Superior temporal gyrus (tissue), 1 donor: ENCODE measurements around the gene TNNI3K.
"Not testable (repeated sequence)": the region's sequence is repeated elsewhere in the genome, so short reads cannot be mapped to it uniquely, and the experiment has no call there.

Experiments
- DNase-seq: peaks from one replicate; pipeline ENCODE4 v3.0.0-alpha.2; 2016; ENCODE audit errors: extremely low spot score

TNNI3K gene, protein sequence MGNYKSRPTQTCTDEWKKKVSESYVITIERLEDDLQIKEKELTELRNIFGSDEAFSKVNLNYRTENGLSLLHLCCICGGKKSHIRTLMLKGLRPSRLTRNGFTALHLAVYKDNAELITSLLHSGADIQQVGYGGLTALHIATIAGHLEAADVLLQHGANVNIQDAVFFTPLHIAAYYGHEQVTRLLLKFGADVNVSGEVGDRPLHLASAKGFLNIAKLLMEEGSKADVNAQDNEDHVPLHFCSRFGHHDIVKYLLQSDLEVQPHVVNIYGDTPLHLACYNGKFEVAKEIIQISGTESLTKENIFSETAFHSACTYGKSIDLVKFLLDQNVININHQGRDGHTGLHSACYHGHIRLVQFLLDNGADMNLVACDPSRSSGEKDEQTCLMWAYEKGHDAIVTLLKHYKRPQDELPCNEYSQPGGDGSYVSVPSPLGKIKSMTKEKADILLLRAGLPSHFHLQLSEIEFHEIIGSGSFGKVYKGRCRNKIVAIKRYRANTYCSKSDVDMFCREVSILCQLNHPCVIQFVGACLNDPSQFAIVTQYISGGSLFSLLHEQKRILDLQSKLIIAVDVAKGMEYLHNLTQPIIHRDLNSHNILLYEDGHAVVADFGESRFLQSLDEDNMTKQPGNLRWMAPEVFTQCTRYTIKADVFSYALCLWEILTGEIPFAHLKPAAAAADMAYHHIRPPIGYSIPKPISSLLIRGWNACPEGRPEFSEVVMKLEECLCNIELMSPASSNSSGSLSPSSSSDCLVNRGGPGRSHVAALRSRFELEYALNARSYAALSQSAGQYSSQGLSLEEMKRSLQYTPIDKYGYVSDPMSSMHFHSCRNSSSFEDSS

DNA sequence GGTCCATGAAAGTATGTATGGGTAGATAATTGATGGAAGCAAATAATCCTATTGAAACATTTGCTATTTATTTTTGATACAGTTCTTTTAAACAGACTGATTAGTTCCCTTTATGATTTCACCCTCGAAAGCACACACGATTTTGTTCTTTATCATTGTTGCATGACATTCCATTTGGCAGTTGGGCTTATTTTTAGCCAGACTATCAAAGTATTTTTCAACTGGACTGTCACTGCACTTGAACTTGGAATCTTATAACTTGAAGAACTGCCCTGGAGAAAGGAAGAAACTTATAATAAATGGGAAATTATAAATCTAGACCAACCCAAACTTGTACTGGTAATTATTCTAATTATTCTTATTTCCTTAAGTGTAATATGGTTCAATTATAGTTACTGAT lies at the start of gene TNNI3K:
Gene TNNI3K (plus strand): TSS at position 235 of the 400 bp plus-strand sequence. CDS start 65 bp downstream, at position 300.
- no peak for DNase-seq

DNA sequence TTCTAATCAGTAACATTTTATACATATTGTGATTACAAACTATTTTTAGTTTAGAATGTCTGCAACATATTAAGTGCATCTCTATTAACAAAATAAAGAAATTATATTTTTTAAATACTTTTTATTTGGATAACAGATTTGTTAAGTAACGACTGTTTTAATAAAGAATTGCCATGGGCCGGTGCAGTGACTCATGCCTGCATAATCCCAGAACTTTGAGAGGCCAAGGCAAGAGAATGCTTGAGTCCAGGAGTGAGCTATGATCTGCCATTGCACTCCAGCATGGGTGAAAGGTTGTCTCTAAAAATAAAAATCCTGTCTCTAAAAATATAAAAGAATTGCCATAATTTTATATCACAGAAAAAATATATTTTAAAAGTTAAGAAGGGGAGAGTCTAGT lies 41.3 kb upstream of the TNNI3K start:
- no peak for DNase-seq

DNA sequence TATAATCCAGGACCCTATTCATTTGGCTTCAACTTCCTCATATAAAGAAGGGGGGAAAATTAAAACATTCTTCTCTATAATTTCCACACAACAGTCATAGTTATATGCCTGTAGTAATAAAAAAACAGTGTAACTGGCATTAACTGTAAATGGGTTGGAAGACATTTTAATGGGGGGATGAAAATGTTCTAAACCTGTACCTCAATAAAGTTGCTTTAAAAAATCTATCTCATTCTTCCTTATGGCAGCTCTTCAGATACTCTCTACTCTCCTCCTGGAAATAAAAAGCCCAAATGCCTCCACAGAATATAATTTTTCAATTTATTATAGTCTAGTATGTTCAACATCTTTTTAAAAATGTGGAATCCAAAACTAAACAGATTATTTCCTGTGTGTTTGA lies 39.8 kb upstream of the TNNI3K start:
- DNase-seq, result no peak

DNA sequence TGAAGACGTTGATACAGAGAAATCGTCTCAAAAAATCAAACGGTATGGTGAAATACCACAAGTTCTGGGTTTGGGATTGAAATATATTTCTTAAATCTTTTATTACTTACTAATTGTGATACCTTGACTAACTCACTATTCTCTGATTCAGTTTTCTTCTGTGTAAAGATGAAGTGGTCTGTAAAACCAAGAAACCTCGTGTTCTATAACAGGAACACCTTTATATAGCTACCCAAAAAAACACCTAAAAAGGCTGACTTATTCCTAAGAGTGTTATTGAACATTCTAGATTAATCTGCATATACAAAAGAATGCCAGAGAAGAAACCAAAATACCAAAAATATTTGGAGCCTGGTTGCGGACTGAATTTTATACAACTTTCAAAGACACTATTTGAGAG lies 37.9 kb upstream of the TNNI3K start:
- peak; percentile 26 for DNase-seq

DNA sequence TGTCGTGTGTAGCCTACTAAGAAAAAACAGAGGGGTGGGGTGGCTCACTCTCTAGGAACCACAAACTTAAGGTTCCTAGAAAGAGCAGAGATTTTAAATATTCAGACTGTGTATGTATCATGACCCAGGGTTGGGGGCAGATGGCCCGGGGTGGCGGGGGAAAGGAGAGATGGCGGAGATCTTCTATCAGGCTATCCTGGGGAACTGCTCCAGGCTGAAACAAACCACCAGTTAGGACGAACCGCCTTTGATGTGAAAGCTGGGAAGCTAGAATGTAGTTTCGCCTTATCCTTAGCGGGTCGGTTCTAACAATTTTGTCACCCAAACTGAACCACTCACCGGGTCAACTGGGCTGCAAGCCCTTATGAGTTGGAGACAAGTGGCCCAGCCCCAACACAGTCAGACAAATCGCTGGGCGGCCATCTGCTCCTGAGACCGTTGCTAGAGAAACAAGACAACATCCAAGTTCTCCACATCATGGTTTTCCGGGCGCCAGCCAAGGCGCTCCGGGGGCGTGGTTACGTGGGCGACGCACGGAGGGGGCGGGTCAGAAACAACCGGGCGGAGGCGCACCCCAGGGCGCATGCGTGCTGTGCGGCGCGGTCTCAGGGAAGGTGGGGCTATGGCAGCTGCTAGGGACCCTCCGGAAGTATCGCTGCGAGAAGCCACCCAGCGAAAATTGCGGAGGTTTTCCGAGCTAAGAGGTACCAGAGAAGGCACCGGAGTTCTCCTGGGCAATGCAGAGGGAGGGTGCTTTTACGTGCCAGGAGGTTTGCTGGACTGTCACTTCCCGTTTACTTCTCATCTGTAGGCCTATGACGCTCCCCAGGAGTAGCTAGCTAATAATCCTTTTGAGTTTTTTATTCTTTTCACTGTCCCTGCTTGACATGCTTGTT lies 37.3 kb upstream of the TNNI3K start, which contains the start of the genes FPGT and LRRIQ3:
Gene FPGT (plus strand): TSS at position 586 of the 896 bp plus-strand sequence. CDS start 37 bp downstream, at position 623.
Gene LRRIQ3 (minus strand): TSS at position 520 of the 896 bp plus-strand sequence. CDS start 14,492 bp downstream, outside the sequence.
- peak; percentile 95 for DNase-seq

DNA sequence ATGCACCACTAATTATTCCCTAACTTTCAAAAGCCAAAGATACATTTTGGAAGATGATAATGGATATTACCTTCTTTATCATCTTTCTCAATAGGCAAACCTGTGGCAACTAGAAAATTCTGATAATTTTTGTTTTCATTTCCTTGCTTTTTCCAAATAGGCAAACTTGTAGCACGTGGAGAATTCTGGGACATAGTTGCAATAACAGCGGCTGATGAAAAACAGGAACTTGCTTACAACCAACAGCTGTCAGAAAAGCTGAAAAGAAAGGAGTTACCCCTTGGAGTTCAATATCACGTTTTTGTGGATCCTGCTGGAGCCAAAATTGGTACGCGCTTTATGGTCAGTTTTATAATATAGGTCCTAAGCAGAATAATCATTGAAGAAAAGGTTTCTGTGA lies 35.7 kb upstream of the TNNI3K start:
- DNase-seq, result peak; percentile 39

DNA sequence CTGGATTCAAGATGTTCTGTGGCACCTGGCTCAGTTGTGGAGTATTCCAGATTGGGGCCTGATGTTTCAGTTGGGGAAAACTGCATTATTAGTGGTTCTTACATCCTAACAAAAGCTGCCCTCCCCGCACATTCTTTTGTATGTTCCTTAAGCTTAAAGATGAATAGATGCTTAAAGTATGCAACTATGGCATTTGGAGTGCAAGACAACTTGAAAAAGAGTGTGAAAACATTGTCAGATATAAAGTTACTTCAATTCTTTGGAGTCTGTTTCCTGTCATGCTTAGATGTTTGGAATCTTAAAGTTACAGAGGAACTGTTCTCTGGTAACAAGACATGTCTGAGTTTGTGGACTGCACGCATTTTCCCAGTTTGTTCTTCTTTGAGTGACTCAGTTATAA lies 29.9 kb upstream of the TNNI3K start:
- DNase-seq, result peak; percentile 23

DNA sequence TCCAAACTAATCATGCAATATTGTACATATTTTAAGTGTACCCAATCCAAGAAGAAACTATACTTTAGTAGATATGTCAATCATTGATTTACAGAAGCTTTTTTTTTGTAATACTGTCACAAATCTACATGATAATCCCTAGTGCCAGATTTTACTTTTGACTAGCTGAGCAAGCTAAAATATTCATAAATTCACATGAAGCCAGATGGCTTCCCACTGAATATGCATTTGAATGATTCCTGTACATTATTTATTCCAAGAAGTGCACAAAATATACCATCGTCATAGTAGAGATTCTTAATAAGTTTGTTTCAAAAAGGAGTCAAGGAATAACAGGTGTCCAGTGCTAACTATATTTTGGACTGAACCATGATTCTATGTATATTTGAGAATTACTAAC lies 20.0 kb upstream of the TNNI3K start:
- DNase-seq, result no peak

DNA sequence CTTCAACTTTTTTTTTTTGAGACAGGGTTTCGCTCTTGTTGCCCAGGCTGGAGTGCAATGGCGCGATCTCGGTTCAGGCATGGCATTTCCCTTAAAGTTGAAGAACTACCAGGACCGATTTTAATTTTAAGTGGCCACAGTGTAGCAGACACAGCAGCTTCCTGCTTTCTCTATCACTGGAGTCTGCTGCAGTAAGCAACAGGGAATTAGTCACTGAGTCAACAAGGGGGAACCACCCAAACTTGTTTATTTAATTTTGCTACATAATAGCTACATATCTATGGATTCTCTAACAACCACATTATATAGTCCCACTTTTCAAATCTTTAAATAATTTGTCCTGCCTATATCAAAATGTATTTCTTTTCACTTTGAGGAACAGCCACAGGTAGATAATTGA lies 12.5 kb upstream of the TNNI3K start:
- no peak for DNase-seq

DNA sequence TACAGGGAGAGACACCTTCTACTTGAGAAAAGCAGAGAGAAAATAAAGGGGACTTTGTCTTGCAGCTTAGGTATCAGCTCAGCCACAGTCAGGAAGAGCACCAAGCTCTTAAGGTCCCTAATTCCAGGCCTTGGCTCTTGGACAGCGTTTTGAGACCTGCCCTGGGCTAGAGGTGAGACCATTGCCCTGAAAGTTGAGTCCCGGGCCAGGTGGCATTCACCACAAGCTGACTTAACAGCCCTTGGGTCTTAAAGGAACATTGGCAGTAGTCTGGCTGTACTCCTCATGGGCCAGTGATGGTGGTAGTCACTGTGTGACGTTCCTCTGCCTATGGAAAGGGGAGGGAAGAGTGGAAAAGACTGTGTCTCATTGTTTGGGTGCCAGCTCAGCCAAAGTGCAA lies 11.7 kb upstream of the TNNI3K start:
- DNase-seq, result no peak

DNA sequence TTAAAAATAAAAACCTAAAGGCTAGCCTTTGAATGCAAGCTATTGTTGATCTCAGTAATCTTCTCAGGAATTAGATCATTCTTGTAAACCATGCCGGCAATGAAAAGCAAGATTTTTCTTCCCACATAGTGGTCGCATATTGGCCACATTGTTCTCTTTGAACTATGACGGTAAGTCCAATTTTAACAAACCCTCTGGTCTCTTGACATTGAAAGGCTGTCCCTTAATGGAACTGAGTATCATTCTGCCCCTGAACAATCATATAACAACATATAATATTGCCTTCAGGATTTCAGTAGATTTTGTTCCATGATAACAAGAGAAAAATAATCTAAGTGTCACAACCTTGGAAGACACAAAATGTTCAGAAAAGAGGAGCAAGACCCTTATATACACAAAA lies 1.3 kb downstream of the TNNI3K start:
- DNase-seq, result no peak

DNA sequence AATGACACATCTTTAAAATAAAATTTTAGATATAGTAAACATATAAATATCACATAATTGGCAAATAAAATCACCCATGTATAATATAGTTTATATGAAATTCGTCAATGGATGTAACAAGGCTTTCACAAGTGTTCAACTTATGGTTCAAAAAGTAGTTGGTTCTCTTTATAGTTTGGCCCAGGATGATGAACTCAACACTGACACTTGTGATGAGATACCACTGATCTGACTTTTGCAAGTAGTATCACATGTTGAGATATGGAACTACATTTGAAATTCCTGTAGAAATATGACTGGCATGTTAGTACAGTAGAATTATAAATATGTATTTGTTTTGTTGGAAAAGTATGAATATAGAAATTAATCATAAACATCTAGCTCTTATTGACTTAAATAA lies 1.8 kb downstream of the TNNI3K start:
- DNase-seq, result no peak

DNA sequence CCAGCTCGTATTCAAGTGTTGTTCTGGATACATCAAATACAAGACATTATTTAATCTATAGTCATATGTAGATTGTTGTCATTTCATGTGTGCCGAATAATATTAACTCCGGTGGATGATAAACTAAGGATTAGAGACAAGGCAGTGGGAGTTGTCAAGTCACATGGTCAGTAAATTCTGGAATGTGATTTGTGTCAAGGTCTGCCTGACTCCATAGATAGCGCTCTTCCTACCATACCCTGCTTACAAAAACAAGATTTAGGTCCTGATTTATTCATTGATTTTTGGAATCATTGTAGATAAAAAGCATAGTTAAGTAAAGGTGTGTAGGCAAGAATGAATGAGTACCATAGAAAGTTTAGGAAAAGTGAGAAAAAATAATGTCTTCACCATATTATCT lies 2.6 kb downstream of the TNNI3K start:
- DNase-seq, result no peak

DNA sequence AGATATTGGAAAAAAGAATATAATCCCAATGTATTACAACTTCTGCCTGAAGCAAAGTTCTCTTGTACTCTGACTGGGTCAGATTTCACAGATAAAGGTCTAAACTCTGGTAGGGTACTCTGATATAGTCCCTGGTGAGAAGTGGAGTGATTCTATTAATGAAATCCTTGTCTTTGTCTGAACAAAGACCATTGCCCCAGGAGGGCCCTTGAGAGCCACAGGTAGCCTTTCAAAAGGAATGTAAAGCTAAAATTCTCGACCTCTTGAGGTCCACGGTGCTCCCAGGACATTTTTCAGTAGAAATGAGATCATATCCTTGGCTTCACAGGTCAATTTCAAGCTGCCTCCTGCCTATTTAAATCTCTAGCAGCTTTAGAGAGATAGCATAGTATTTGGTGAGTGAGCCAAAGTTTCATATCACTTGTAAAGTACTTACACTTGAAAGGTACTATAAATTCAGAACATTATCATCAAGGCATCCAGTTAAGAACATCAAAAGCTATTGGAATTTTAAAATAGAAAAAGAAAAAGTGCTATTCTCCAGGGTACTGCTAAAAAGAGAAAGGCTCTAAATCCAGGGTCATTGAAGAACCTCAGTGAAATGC lies 10.1 kb downstream of the TNNI3K start:
- no peak for DNase-seq

DNA sequence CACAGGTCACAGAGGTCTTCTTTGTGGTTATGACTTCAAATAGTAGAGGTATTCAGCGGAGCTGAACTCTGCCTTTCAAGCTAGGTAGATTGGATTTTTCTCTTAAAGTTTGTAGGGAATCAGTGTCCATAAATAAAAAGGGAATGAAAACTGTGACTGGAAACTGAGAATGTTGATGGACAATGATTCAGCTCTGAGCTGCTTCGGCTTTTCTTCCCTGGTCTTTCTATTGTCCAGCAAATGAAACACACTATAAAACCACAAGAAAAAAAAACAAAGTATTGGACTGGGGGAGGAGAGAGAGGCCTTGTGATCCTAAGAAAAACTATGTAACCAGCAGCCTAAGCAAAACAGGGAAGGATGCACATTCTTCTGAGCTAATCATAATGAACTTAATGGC lies 11.1 kb downstream of the TNNI3K start:
- DNase-seq, result no peak

DNA sequence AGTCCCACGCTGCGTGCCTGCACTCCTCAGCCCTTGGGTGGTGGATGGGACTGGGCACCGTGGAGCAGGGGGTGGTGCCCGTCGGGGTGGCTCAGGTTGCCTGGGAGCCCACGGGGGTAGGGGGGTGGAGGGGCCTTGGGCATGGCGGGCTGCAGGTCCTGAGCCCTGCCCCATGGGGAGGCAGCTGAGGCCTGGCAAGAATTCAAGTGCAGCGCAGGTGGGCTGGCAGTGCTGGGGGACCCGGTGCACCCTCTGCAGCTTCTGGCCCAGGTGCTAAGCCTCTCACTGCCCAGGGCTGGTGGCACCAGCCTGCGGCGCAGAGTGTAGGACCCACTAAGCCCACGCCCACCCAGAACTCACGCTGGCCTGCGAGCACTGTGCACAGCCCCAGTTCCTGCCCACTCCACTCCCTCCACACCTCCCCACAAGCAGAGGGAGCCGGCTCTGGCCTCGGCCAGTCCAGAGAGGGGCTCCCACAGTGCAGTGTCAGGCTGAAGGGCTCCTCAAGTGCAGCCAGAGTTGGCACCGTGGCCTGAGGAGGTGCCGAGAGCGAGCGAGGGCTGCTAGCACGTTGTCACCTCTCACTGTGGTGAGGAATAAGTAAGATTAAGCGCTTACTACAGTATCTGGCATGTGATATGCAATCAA lies 12.8 kb downstream of the TNNI3K start:
- no peak for DNase-seq

DNA sequence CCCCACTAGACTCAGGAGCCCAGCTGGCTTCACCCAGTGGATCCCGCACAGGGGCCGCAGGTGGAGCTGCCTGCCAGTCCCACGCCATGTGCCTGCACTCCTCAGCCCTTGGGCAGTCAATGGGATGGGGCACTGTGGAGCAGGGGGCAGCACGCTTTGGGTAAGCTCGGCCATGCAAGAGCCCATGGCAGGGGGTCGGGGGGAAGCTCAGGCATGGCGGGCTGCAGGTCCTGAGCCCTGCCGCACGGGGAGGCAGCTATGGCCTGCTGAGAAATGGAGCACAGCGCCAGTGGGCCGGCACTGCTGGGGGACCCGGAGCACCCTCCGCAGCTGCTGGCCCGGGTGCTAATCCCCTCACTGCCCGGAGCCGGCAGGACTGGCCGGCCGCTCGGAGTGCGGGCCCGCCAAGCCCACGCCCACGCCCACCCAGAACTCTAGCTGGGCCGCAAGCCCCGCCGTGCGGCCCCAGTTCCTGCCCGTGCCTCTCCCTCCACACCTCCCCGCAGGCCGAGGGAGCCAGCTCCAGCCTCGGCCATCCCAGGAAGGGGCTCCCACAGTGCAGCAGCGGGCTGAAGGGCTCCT lies 18.1 kb downstream of the TNNI3K start:
- not testable (repeated sequence) for DNase-seq

DNA sequence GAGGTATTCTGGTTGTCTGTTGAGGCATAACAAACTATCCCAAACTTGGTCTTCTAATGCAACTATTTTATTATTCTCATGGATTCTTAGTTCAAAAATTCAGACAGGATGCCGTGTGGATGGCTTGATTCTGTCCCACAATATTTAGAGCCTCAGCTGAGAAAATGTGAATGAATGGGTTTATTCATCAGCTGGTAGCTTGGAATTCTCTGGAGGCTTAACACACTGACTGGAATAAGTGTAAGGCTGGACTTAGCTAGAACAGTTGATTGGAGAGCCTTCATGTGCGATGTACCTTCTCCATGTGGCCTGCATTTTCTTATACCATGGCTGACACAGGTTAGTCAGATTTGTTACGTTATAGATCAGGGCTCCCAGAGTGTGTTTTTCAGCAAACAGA lies 30.8 kb downstream of the TNNI3K start:
- no peak for DNase-seq

DNA sequence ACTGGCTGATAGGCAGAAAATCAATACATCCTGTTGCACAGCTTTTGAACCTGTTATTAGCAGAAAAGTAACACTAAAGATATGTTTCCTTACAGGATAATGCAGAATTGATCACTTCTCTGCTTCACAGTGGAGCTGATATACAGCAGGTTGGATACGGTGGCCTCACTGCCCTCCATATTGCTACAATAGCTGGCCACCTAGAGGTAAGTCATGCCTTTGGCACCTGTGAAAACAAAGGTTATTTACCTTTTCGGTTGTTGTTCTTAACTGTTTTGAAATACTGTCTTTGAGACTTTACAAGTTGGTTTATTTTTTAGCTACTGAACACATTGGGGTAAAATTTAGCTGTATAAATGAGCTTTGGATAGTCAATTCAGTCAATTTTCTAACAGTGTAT lies 36.3 kb downstream of the TNNI3K start:
- DNase-seq, result no peak

DNA sequence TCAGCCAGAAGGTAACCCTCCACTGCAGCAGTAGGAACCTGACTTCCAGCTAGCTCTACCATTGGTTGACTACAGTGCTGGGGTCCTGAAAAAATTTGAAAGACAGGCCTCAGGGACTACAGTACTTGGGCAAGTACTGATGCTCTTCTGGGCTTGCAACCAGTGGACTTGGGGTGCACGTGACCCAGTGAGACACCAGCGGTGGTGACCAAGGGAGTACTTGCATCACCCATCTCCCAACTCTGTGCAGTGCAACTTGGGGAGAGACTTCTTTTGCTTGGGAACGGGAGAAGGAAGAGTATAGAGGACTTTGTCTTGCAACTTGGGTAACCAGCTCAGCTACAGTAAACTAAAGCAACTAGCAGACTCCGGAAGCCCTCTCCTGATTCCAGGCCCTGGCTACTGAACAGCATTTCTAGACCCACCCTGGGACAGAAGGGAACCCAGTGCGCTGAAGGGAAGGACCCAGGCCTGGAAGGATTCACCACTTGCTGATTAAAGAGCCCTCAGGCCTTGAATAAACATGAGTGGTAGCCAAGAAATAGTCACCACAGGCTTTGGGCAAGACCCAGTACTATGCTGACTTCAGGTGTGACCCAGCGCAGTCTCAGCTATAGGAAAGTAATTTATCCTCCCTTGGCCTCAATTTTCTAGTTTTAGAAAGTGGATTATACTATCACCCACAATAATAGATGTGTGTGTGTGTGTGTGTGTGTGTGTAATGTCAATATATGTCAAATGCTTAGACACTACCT lies 45.6 kb downstream of the TNNI3K start:
- DNase-seq, result no peak
